Measurements from ENCODE around the gene ELMO1.

DNA sequence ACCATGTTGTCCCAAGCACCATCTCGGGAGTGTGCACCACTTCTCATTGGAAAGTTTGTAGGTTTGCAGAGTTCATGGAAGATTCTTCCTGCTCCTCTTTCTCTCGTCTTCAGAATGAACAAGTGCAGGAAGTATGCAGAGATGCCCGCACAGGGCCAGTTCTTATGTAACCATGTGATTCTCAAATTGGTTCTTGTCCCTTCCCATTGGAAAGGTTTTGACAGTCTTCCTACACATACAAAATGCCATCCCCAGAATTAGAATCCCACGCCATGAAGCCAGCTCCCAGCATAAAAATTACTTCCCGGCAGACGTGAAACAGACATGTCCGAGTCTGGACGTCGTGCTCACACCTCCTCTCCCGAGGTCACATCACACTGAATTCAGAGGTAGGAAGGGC, 251.6 kb downstream of the ELMO1 start:
- TF ChIP-seq, protein P1, sequence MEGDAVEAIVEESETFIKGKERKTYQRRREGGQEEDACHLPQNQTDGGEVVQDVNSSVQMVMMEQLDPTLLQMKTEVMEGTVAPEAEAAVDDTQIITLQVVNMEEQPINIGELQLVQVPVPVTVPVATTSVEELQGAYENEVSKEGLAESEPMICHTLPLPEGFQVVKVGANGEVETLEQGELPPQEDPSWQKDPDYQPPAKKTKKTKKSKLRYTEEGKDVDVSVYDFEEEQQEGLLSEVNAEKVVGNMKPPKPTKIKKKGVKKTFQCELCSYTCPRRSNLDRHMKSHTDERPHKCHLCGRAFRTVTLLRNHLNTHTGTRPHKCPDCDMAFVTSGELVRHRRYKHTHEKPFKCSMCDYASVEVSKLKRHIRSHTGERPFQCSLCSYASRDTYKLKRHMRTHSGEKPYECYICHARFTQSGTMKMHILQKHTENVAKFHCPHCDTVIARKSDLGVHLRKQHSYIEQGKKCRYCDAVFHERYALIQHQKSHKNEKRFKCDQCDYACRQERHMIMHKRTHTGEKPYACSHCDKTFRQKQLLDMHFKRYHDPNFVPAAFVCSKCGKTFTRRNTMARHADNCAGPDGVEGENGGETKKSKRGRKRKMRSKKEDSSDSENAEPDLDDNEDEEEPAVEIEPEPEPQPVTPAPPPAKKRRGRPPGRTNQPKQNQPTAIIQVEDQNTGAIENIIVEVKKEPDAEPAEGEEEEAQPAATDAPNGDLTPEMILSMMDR (IDR thresholded peaks at IDR 0.05) = no peak
- no peak for TF ChIP-seq POLR2A (IDR thresholded peaks at IDR 0.05)

All from ovary (tissue), 3 donors.